Natural killer cell (primary cell): ENCODE results near the gene PTPRCAP. TPM values are rescaled to one million over a fixed set of nuclear protein-coding genes. Genes with fewer than 3 reads are reported as not detected.
A peak's percentile ranks its signal among the peaks of the same experiment; 100 is the strongest.

Experiments used
- ATAC-seq, 3 donors: fragments of 150-1000 bp in 2 of 3; fragments of 200-7000 bp in 1 of 3; cut with Tn5 transposase; 1 replicate in 1 of 3; 2 replicates in 2 of 3; pipeline ENCODE4 v1.10.0; 2021; ENCODE audit warnings: mild to moderate bottlenecking in 2 of 3, moderate library complexity in 2 of 3
- DNase-seq, 2 donors: peaks; one replicate each; pipeline versions ENCODE4 v3.0.0 to v3.0.0-alpha.2; 2013 to 2021; ENCODE audit warnings: mixed read lengths in 1 of 2
- H3K27ac ChIP-seq: one replicate; pipeline ENCODE4 v1.5.1; 2013; ENCODE audit warnings: mild to moderate bottlenecking, low read length
- H3K27me3 ChIP-seq: one replicate; pipeline ENCODE4 v1.6.1; 2013; ENCODE audit warnings: low read length; ENCODE audit not compliant: control insufficient read depth, insufficient read depth
- H3K36me3 ChIP-seq: one replicate; pipeline ENCODE4 v1.6.1; 2013; ENCODE audit warnings: low read length; ENCODE audit not compliant: control insufficient read depth, insufficient read depth
- H3K4me1 ChIP-seq: one replicate; pipeline ENCODE4 v1.6.1; 2013; ENCODE audit warnings: low read length; ENCODE audit not compliant: control insufficient read depth, insufficient read depth
- H3K4me3 ChIP-seq: one replicate; pipeline ENCODE4 v1.5.1; 2013; ENCODE audit warnings: low read length
- H3K9me3 ChIP-seq: one replicate; pipeline ENCODE4 v1.6.1; 2013; ENCODE audit warnings: low read length; ENCODE audit not compliant: control insufficient read depth, insufficient read depth
- H3K27ac Mint-ChIP-seq, 2 donors: one replicate each; pipeline ENCODE4 v1.8.0; 2022; ENCODE audit warnings: mild to moderate bottlenecking in 2 of 2, mixed read lengths in 2 of 2, moderate library complexity in 1 of 2
- H3K27me3 Mint-ChIP-seq, 2 donors: one replicate each; pipeline ENCODE4 v1.8.0; 2022; ENCODE audit warnings: low read depth in 2 of 2, mixed read lengths in 2 of 2
- H3K36me3 Mint-ChIP-seq: one replicate; pipeline ENCODE4 v1.8.0; 2022; ENCODE audit warnings: mixed read lengths
- H3K4me1 Mint-ChIP-seq, 2 donors: one replicate each; pipeline ENCODE4 v1.8.0; 2022; ENCODE audit warnings: mixed read lengths in 2 of 2
- H3K4me3 Mint-ChIP-seq: one replicate; pipeline ENCODE4 v1.8.0; 2022; ENCODE audit warnings: mild to moderate bottlenecking, moderate library complexity, mixed read lengths
- H3K9me3 Mint-ChIP-seq, 2 donors: one replicate each; pipeline ENCODE4 v1.8.0; 2022; ENCODE audit warnings: mixed read lengths in 2 of 2
- WGBS: methylation state at CpG from one replicate; pipeline ENCODE4 v1.1.7; 2013; ENCODE audit warnings: missing lambda C conversion rate; ENCODE audit not compliant: insufficient coverage; 5-methylcytosine and 5-hydroxymethylcytosine counted together
- intact Hi-C: fragments of 100-400 bp; cut with micrococcal nuclease; formaldehyde crosslinking; loops from one replicate; pipeline ENCODE4 v1.14.2; 2022
- total RNA-seq, 4 donors: library from RNA; stranded (reverse); fragments of 120-200 nt in 1 of 4; gene quantifications; one replicate each; pipeline versions ENCODE4 v1.2.3 to v1.2.4, GENCODE V29; 2013 to 2022
- TF ChIP-seq, protein P1 (sequence below): fragments of 200-600 bp; IDR thresholded peaks from one replicate; pipeline ENCODE4 v1.8.0; 2022; ENCODE audit warnings: antibody characterized with exemption

The PTPRCAP gene
- total RNA-seq, 3 donors from 2014 or later (not counting 1 experiment from before 2014, with no cell fraction given) = 240 to 301 (median 269) TPM

DNA sequence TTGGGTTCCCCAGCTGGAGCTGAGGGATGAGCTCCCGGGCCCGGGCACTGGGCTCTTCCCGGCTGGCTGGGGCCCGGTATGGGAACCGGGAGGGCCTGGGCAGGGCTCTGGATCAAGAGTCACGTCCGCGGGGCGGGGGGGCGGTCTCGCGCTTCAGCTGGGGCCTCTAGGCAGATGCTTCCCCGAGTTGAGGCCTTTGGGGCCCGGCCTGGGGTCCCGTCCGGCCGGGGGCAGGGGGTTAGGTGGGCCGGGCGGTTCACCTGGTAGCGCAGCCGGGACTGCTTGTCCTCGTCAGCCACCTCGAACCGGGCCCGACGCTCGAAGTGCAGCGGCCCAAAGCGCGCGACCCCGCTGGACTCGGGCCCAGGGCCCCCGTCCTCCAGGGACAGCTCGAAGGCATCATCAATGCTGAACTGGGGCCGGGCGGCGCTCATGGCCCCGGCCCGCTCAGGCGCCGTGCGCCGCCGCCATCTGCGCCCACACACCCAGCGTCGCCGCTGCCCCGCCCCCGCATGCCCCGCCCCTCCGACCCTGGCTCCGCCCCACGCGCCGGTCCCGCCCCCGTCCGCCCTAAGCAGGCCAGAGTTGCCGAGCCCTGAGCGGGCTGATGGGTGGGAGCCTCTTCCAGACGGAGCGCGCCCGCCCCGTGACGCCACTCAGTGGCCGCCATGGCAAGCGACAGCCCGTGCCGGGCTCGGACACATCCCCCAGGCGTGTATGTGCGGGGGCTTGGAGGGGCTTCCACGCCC lies 31.5 kb upstream of the PTPRCAP start, which contains the start of gene TMEM134:
TMEM134 (minus strand) TSS at position 493 of the 749 bp plus-strand sequence; CDS start at position 434, 59 bp downstream.
- Histone ChIP-seq H3K4me3 (peak within 1 kb of the TSS; percentile 66), H3K4me1 (peaks cover 38% of the 10 kb centered on the region), H3K27me3 (no peaks in the 10 kb centered on the region), H3K27ac (peak within 1 kb of the TSS; percentile 89), H3K36me3 (peaks cover 6% of the 10 kb centered on the region), H3K9me3 (no peaks in the 10 kb centered on the region)
- Mint-ChIP-seq H3K9me3 (no peaks in the 10 kb centered on the region), H3K4me1 (peaks cover 12 to 37% of the 10 kb centered on the region in 2 donors), H3K4me3 (peak within 1 kb of the TSS; percentile 85), H3K36me3 (no peaks in the 10 kb centered on the region), H3K27ac (peak within 1 kb of the TSS; percentile 78 to 82), H3K27me3 (no peaks in the 10 kb centered on the region)
- ATAC-seq (peak; percentile 84 to 94 (median 84)), DNase-seq (peak; percentile 88 to 94)
- TF ChIP-seq, protein P1, sequence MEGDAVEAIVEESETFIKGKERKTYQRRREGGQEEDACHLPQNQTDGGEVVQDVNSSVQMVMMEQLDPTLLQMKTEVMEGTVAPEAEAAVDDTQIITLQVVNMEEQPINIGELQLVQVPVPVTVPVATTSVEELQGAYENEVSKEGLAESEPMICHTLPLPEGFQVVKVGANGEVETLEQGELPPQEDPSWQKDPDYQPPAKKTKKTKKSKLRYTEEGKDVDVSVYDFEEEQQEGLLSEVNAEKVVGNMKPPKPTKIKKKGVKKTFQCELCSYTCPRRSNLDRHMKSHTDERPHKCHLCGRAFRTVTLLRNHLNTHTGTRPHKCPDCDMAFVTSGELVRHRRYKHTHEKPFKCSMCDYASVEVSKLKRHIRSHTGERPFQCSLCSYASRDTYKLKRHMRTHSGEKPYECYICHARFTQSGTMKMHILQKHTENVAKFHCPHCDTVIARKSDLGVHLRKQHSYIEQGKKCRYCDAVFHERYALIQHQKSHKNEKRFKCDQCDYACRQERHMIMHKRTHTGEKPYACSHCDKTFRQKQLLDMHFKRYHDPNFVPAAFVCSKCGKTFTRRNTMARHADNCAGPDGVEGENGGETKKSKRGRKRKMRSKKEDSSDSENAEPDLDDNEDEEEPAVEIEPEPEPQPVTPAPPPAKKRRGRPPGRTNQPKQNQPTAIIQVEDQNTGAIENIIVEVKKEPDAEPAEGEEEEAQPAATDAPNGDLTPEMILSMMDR = no peak
- intact Hi-C loops = loop anchor here (1.0 to 5.0 kb wide), 3 partner anchors 13 to 67 kb away; partner anchors contain the start of genes PPP1CA and TBC1D10C
- WGBS = under 1% methylated on average over 76 of the region's 76 CpGs

DNA sequence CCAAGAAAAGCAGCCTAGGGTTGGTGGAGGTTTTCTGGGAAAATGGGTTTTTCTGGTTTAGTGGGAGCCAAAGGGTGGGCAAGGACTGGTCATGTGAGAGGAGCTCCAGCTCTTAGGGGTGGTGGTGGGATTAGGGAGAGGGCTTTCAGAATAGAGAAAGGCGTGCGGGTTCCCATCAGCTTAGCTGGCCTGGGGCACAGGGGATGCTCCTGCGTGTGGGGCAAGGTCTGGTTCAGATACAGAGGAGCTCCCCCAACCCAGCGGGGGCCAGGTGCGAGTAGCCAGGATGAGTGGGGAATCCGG lies 30.9 kb upstream of the PTPRCAP start:
- WGBS = 4% methylated on average over 6 of the region's 6 CpGs
- peak in 1 of 2 donors; percentile 46 for DNase-seq
- peaks cover 12 to 37% of the 10 kb centered on the region in 2 donors for H3K4me1 Mint-ChIP-seq
- H3K27ac Mint-ChIP-seq = peak overlapping the region; percentile 66 to 82
- peak overlapping the region; percentile 85 for H3K4me3 Mint-ChIP-seq
- peaks cover 6% of the 10 kb centered on the region for H3K36me3 ChIP-seq
- no peaks in the 10 kb centered on the region for H3K27me3 ChIP-seq
- H3K4me1 ChIP-seq = peaks cover 42% of the 10 kb centered on the region
- no peaks in the 10 kb centered on the region for H3K36me3 Mint-ChIP-seq
- intact Hi-C loops = loop anchor here (5.0 kb wide), 1 partner anchor 66 kb away; the partner anchor contains the start of genes PPP1CA and TBC1D10C
- peak overlapping the region; percentile 58 for H3K4me3 ChIP-seq
- no peaks in the 10 kb centered on the region for H3K27me3 Mint-ChIP-seq
- no peaks in the 10 kb centered on the region for H3K9me3 ChIP-seq
- peak overlapping the region; percentile 38 for H3K27ac ChIP-seq
- no peak for ATAC-seq
- TF ChIP-seq, protein P1 = no peak
- H3K9me3 Mint-ChIP-seq = no peaks in the 10 kb centered on the region

DNA sequence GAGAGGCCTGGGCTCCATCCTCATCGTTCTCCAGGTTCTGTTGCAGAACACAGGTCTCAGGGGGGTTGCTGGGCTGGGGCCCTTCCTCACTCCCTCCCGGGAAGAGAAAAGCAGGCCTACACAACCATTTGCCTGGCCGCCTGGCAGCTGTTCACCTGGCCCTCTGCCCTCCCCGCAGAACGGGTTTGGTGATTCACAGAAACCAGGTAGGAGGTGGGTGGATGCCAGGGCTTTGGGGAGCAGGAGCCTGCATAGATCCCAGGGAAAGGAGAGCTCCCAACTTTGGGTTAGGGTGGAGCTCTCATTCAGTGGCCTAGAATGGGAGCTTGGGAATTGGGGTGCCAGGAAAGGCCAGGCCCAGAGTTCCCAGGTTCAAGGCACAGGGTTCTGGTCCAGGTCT lies 30.6 kb upstream of the PTPRCAP start:
- Histone ChIP-seq H3K27ac (peak overlapping the region; percentile 38), H3K4me1 (peaks cover 42% of the 10 kb centered on the region), H3K9me3 (no peaks in the 10 kb centered on the region)

More for the DNA sequence above, 30.6 kb upstream of the PTPRCAP start:
- no peaks in the 10 kb centered on the region for H3K27me3 Mint-ChIP-seq
- 65% methylated on average over 5 of the region's 5 CpGs for WGBS
- ATAC-seq (no peak), DNase-seq (no peak)
- intact Hi-C loops = loop anchor here (5.0 kb wide), 1 partner anchor 66 kb away; the partner anchor contains the start of genes PPP1CA and TBC1D10C
- H3K27ac Mint-ChIP-seq = peak overlapping the region; percentile 66 to 82
- Histone ChIP-seq H3K27me3 (no peaks in the 10 kb centered on the region), H3K36me3 (peaks cover 6% of the 10 kb centered on the region), H3K4me3 (peak overlapping the region; percentile 58)
- H3K4me3 Mint-ChIP-seq = peak overlapping the region; percentile 85
- H3K36me3 Mint-ChIP-seq = no peaks in the 10 kb centered on the region
- no peaks in the 10 kb centered on the region for H3K9me3 Mint-ChIP-seq
- TF ChIP-seq, protein P1 = no peak
- peaks cover 12 to 37% of the 10 kb centered on the region in 2 donors for H3K4me1 Mint-ChIP-seq
